ENCODE measurements around the gene CBX1.

CBX1 gene

DNA sequence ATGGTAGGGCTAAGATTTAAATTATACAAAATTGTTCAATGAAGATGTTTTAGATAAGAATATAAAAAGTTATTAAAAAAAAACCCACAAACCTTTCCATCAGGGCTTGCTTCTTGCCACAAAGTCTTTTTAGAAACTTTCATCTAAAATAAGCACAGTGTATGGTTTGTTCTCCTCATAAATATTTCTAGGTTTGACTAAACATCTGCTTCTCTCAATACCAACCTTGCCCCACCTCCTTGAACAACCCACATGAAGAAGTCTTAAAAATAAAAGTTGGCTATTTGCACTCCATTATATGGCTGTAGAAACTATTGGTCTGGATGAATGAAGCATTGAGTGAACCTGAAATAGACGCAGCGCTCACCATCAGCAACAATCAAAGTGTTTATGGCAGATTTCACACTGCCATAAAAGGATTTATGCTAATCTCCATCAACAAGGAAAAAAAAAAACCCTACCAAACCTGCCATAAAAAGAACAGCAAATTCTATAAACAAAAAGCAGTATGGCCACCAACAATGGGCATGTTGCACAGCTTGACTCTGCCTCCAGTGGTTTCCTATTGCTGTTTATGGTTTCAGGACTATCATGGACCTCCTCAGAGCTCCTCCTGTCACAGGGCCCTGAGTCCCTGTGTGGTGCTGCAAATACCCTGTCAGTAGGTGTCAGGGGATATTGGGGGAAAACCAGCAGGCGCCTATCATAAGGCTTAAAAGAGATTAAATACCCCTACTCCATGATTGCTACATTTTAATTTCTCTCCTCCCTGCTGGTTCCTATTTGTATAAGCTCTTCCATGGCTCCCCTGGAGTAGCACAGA is 43.9 kb upstream of the CBX1 start:
- Histone ChIP-seq H3K36me3 (no peaks in the 10 kb centered on the region), H3K4me3 (no peak overlapping the region), H3K9me3 (no peaks in the 10 kb centered on the region), H3K4me1 (no peaks in the 10 kb centered on the region), H3K27ac (no peak overlapping the region), H3K27me3 (peaks cover 0 to 53% of the 10 kb centered on the region in 2 donors)
- no peak for DNase-seq
- TF ChIP-seq, protein P1, sequence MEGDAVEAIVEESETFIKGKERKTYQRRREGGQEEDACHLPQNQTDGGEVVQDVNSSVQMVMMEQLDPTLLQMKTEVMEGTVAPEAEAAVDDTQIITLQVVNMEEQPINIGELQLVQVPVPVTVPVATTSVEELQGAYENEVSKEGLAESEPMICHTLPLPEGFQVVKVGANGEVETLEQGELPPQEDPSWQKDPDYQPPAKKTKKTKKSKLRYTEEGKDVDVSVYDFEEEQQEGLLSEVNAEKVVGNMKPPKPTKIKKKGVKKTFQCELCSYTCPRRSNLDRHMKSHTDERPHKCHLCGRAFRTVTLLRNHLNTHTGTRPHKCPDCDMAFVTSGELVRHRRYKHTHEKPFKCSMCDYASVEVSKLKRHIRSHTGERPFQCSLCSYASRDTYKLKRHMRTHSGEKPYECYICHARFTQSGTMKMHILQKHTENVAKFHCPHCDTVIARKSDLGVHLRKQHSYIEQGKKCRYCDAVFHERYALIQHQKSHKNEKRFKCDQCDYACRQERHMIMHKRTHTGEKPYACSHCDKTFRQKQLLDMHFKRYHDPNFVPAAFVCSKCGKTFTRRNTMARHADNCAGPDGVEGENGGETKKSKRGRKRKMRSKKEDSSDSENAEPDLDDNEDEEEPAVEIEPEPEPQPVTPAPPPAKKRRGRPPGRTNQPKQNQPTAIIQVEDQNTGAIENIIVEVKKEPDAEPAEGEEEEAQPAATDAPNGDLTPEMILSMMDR (IDR thresholded peaks at IDR 0.05), result no peak
- intact Hi-C loops (cut with DNase I; ENCODE audit: low total_unique reads), result no loop called here

DNA sequence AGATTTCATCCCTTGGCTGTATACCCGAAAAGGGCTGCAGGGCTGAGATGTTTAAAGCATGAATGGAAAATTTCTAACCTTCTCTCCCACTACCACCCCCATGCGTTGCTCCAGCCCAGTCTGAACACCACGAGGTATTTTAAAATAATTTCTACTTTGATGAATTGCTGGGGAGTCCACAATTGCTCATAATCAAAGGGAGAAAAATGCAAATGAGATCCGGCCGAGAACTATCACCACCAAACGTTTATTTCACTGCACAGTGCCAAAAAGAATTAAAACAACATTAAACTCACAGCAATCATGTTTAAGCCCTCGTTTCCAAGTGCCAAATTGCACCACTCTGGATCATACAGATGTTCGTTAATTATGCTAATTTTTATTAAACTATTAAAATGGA is 43.0 kb upstream of the CBX1 start:
- no peak overlapping the region for H3K4me3 ChIP-seq
- H3K27ac ChIP-seq, result no peak overlapping the region
- TF ChIP-seq, protein P1 (IDR thresholded peaks at IDR 0.05), result no peak
- no peaks in the 10 kb centered on the region for H3K4me1 ChIP-seq
- peaks cover 0 to 45% of the 10 kb centered on the region in 2 donors for H3K27me3 ChIP-seq
- intact Hi-C loops (cut with DNase I; ENCODE audit: low total_unique reads), result no loop called here
- no peaks in the 10 kb centered on the region for H3K36me3 ChIP-seq
- no peaks in the 10 kb centered on the region for H3K9me3 ChIP-seq
- no peak for DNase-seq

DNA sequence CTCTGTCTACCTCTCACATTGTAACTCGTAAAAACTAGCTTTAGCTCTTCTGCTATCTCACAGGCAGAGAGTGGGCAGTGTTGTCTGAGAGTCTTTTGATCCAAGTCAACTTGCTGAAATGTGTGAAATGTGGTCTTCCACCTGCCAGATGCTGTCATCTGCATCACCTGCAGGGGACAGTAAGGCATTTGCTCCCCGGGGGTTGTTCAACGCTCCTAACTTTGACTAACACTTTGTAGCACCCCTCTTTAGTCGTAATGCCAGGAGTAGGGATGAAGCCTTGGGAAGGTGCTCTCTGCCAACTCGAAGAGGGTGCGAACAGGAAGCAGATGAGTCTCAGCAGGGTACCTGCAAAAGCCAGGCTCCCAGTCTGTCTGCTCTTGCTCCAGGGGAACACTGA is 42.4 kb upstream of the CBX1 start:
- no peaks in the 10 kb centered on the region for H3K9me3 ChIP-seq
- TF ChIP-seq, protein P1 (IDR thresholded peaks at IDR 0.05), result no peak
- no peak overlapping the region for H3K27ac ChIP-seq
- DNase-seq, result no peak
- H3K4me3 ChIP-seq, result no peak overlapping the region
- no peaks in the 10 kb centered on the region for H3K4me1 ChIP-seq
- peaks cover 0 to 41% of the 10 kb centered on the region in 2 donors for H3K27me3 ChIP-seq
- H3K36me3 ChIP-seq, result no peaks in the 10 kb centered on the region
- intact Hi-C loops (cut with DNase I; ENCODE audit: low total_unique reads), result no loop called here

- Histone ChIP-seq H3K27ac (no peak overlapping the region), H3K9me3 (no peaks in the 10 kb centered on the region), H3K4me3 (no peak overlapping the region), H3K4me1 (no peaks in the 10 kb centered on the region), H3K36me3 (no peaks in the 10 kb centered on the region), H3K27me3 (peaks cover 0 to 25% of the 10 kb centered on the region in 2 donors)
- intact Hi-C loops (cut with DNase I; ENCODE audit: low total_unique reads), result no loop called here
- TF ChIP-seq, protein P1 (IDR thresholded peaks at IDR 0.05), result no peak
- no peak for DNase-seq
Observed at GRCh38 chr17:48139944-48140343, 38.7 kb upstream of the CBX1 start.

- TF ChIP-seq, protein P1 (IDR thresholded peaks at IDR 0.05), result no peak
- Histone ChIP-seq H3K9me3 (no peaks in the 10 kb centered on the region), H3K27me3 (peaks cover 0 to 11% of the 10 kb centered on the region in 2 donors), H3K36me3 (no peaks in the 10 kb centered on the region), H3K4me1 (no peaks in the 10 kb centered on the region), H3K27ac (no peak overlapping the region), H3K4me3 (no peak overlapping the region)
- DNase-seq, result no peak
- intact Hi-C loops (cut with DNase I; ENCODE audit: low total_unique reads), result no loop called here
Observed at GRCh38 chr17:48137656-48138055, 36.4 kb upstream of the CBX1 start.
